ENCODE results near the gene VPS26B. TPM values are rescaled to one million over a fixed set of nuclear protein-coding genes. Genes with fewer than 3 reads are reported as not detected.
"Not testable (repeated sequence)": the region's sequence is repeated elsewhere in the genome, so short reads cannot be mapped to it uniquely, and the experiment has no call there.

Gene VPS26B
- total RNA-seq, 2 experiments from 2014 or later, result 75.8 to 76.3 TPM

DNA sequence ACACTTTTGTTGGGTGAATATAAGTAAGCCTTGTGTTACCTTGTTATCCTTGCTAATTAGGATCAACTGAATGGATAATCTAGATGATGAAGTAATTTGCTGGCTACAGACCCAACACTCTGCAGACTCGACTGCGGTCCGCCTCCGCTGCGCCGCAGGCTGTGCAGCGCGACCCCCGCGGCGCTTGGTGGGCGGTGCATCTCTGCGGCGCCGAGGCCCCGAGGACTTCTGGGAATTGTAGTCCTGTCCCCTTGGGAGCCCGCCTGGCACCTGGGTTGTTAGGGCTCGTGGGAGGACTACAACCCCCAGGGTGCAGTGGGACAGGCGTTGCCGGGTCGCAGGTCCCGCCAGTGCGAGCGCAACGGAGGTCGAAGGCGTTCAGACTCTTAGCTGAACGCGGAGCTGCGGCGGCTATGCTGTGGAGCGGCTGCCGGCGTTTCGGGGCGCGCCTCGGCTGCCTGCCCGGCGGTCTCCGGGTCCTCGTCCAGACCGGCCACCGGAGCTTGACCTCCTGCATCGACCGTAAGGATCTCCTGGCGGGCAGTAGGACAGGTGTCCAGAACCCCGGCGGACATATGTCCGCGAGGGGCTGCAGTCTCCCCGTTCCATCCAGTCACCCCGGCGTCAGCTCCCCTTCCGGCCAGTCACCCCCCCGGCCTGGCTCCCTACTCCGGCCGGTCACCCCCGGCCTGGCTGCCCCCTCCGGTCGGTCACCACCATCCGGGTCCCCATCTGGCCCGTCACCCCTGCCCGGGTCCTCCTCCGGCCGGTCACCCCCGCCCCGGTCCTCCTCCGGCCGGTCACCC lies 28.9 kb downstream of the VPS26B start, which contains the start of the genes ACAD8 and THYN1:
ACAD8 (plus strand) TSS at position 381 of the 806 bp plus-strand sequence; CDS start at position 414, 33 bp downstream.
THYN1 (minus strand) TSS at position 165 of the 806 bp plus-strand sequence. CDS start 470 bp downstream, outside the sequence.
- H3K27me3 Mint-ChIP-seq, result no peaks in the 10 kb centered on the region
- DNase-seq, result peak; percentile 92
- H3K4me3 Mint-ChIP-seq, result peak within 1 kb of the TSS; percentile 90
- peak within 1 kb of the TSS; percentile 85 for H3K27ac Mint-ChIP-seq
- H3K36me3 Mint-ChIP-seq, result peaks cover 5% of the 10 kb centered on the region
- no peaks in the 10 kb centered on the region for H3K9me3 Mint-ChIP-seq
- POLR2A ChIA-PET, result interaction anchor here (0.6 to 2.5 kb wide), 7 partner anchors 15 to 29 kb away, joined by 3 to 19 read pairs (median 3); partner anchors contain the start of genes GLB1L3, NCAPD3 and VPS26B
- H3K4me1 Mint-ChIP-seq, result peaks cover 36% of the 10 kb centered on the region
- peak; percentile 100 for ATAC-seq (ENCODE audit: low read depth)

GRCh38 chr11:134254433-134255183 lies 30.1 kb downstream of the VPS26B start:
- H3K36me3 Mint-ChIP-seq, result peaks cover 4% of the 10 kb centered on the region
- H3K27ac Mint-ChIP-seq, result no peak overlapping the region
- DNase-seq (no peak), ATAC-seq (ENCODE audit: low read depth) (no peak)
- H3K4me1 Mint-ChIP-seq, result peaks cover 39% of the 10 kb centered on the region
- POLR2A ChIA-PET, result interaction anchor here (0.6 to 2.5 kb wide), 4 partner anchors 10 to 306 kb away, joined by 3 to 19 read pairs (median 9); partner anchors contain the start of genes GLB1L3, NCAPD3 and VPS26B
- no peaks in the 10 kb centered on the region for H3K27me3 Mint-ChIP-seq
- H3K4me3 Mint-ChIP-seq, result peak overlapping the region; percentile 90
- H3K9me3 Mint-ChIP-seq, result no peaks in the 10 kb centered on the region

- not testable (repeated sequence) for ATAC-seq (ENCODE audit: low read depth); H3K27ac Mint-ChIP-seq; H3K27me3 Mint-ChIP-seq; H3K36me3 Mint-ChIP-seq; H3K9me3 Mint-ChIP-seq; DNase-seq
- POLR2A ChIA-PET, result interaction anchor here (1.1 to 2.5 kb wide), 3 partner anchors 9 to 31 kb away, joined by 3 to 19 read pairs (median 15); partner anchors contain the start of genes GLB1L3, NCAPD3 and VPS26B
- Mint-ChIP-seq H3K4me1 (peaks cover 39% of the 10 kb centered on the region), H3K4me3 (peak overlapping the region; percentile 36)
Measured at GRCh38 chr11:134255184-134255561, 30.7 kb downstream of the VPS26B start.

DNA sequence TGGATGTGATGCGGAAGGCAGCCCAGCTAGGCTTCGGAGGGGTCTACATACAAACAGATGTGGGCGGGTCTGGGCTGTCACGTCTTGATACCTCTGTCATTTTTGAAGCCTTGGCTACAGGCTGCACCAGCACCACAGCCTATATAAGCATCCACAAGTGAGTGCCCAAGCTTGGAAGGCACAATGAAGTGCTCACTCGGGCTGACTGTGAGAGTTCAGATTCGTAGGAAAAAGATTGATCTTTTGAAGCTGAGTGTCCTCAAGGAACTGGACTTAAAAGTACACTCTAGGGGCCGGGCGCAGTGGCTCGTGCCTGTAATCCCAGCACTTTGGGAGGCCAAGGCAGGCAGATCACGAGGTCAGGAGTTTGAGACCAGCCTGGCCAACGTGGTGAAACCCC lies 32.6 kb downstream of the VPS26B start:
- POLR2A ChIA-PET, result no interaction called here
- no peak for ATAC-seq (ENCODE audit: low read depth)
- peaks cover 5% of the 10 kb centered on the region for H3K36me3 Mint-ChIP-seq

GRCh38 chr11:134258577-134258976 lies 34.1 kb downstream of the VPS26B start:
- H3K27me3 Mint-ChIP-seq, result no peaks in the 10 kb centered on the region
- H3K4me1 Mint-ChIP-seq, result peaks cover 32% of the 10 kb centered on the region
- no peak overlapping the region for H3K27ac Mint-ChIP-seq
- H3K9me3 Mint-ChIP-seq, result no peaks in the 10 kb centered on the region
- no peak overlapping the region for H3K4me3 Mint-ChIP-seq
- POLR2A ChIA-PET, result no interaction called here
- DNase-seq, result no peak
- peaks cover 5% of the 10 kb centered on the region for H3K36me3 Mint-ChIP-seq
- no peak for ATAC-seq (ENCODE audit: low read depth)

More for the DNA sequence above, 32.6 kb downstream of the VPS26B start:
- no peaks in the 10 kb centered on the region for H3K9me3 Mint-ChIP-seq
- H3K27me3 Mint-ChIP-seq, result no peaks in the 10 kb centered on the region
- no peak overlapping the region for H3K27ac Mint-ChIP-seq
- peaks cover 38% of the 10 kb centered on the region for H3K4me1 Mint-ChIP-seq
- H3K4me3 Mint-ChIP-seq, result no peak overlapping the region
- no peak for DNase-seq

DNA sequence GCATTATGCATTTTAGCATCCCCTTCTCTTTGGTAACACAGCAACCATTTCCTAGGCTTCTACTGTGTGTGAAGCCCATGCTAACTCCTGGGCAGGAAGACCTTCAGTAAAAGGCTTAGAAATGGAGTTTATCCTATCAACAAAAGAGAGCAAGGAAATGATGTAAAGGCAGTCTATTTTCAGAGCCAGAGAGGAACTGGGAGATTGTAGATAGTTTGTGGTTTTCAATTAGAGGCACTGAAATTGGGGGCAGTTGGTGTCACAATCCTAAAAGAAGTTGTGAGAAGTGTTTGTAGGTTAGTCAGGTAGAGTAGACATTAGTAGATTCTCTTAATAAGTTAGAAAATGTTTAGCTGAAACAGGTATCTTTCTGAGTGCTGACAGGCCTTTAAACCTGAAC lies 36.0 kb downstream of the VPS26B start:
- Mint-ChIP-seq H3K36me3 (peaks cover 5% of the 10 kb centered on the region), H3K4me3 (no peak overlapping the region), H3K27ac (no peak overlapping the region), H3K9me3 (no peaks in the 10 kb centered on the region), H3K4me1 (peaks cover 19% of the 10 kb centered on the region), H3K27me3 (no peaks in the 10 kb centered on the region)
- POLR2A ChIA-PET, result interaction anchor here (0.6 to 2.2 kb wide), 4 partner anchors 9 to 37 kb away, joined by 3 to 9 read pairs (median 6); partner anchors contain the start of genes GLB1L3 and NCAPD3
- DNase-seq (no peak), ATAC-seq (ENCODE audit: low read depth) (no peak)

GRCh38 chr11:134260983-134261382 lies 36.5 kb downstream of the VPS26B start:
- Mint-ChIP-seq H3K36me3 (peaks cover 5% of the 10 kb centered on the region), H3K9me3 (no peaks in the 10 kb centered on the region), H3K4me1 (peaks cover 15% of the 10 kb centered on the region), H3K4me3 (no peak overlapping the region), H3K27me3 (no peaks in the 10 kb centered on the region), H3K27ac (no peak overlapping the region)
- POLR2A ChIA-PET, result interaction anchor here (0.6 to 2.2 kb wide), 5 partner anchors 9 to 37 kb away, joined by 3 to 9 read pairs (median 4); partner anchors contain the start of genes GLB1L3 and NCAPD3
- no peak for ATAC-seq (ENCODE audit: low read depth)
- no peak for DNase-seq

DNA sequence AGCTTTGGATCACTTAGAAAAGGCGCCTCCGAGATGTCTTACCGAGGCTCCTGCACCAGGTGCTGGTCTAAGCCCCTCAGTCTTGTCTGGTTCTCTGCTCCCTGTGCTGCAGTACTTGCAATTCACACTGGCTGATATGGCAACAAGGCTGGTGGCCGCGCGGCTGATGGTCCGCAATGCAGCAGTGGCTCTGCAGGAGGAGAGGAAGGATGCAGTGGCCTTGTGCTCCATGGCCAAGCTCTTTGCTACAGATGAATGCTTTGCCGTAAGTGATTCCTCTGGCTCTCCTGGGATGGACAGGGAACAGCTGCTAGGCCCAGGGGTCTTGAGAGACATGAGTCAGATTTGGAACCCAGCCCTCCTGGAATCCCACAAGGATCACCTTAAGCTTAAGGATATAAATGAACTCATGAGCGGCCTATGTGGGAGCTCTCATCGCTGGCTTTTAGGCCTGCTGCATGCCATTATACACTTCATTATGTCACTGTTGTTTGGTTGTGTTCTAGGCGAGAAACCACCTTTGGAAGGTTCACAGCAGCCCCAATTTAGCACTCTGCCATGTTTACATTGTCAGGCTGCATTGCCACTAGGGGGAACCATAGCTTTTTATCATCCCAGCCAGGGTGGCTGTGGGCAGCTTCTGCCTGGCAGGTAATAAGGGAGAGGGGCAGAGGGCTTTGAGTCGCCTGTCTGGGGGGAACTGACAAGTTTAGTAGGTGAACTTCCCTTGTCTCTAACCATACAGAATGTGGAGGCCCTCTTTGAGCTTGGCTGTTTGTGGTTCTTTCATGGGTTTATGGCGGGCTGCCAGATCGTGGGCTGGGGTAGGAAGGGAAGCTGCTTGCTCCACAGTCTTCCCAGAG lies 37.4 kb downstream of the VPS26B start:
- Mint-ChIP-seq H3K36me3 (peaks cover 5% of the 10 kb centered on the region), H3K27me3 (no peaks in the 10 kb centered on the region), H3K9me3 (no peaks in the 10 kb centered on the region), H3K4me3 (no peak overlapping the region), H3K4me1 (peaks cover 15% of the 10 kb centered on the region), H3K27ac (no peak overlapping the region)
- DNase-seq, result no peak
- ATAC-seq (ENCODE audit: low read depth), result peak; percentile 61
- POLR2A ChIA-PET, result interaction anchor here (1.2 to 2.2 kb wide), 5 partner anchors 8 to 36 kb away, joined by 3 to 9 read pairs (median 4); partner anchors contain the start of gene GLB1L3

GRCh38 chr11:134264966-134265764 lies 40.7 kb downstream of the VPS26B start:
- peaks cover 10% of the 10 kb centered on the region for H3K4me1 Mint-ChIP-seq
- DNase-seq (no peak), ATAC-seq (ENCODE audit: low read depth) (no peak)
- no peaks in the 10 kb centered on the region for H3K9me3 Mint-ChIP-seq
- H3K4me3 Mint-ChIP-seq, result no peak overlapping the region
- no peaks in the 10 kb centered on the region for H3K27me3 Mint-ChIP-seq
- H3K36me3 Mint-ChIP-seq, result peaks cover 1% of the 10 kb centered on the region
- POLR2A ChIA-PET, result no interaction called here
- no peak overlapping the region for H3K27ac Mint-ChIP-seq

DNA sequence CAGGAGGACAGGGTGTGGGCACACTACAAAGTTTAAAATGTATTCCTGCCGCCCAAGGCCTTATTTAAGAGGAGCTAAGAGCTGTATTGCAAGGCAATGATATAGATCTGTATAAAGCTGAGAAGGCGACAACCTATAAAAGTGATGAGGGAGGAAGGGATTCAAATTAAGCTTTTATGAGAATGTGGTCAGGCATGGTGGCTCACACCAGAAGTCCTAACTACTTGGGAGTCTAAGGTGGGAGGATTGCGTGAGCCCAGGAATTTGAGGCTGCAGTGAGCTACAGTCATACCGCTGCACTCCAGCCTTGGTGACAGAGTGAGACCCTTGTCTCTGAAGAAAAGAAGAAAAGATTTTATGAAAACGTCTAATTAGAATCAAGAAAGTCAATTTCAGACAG lies 42.0 kb downstream of the VPS26B start:
- H3K36me3 Mint-ChIP-seq, result no peaks in the 10 kb centered on the region
- no peak overlapping the region for H3K27ac Mint-ChIP-seq
- H3K4me1 Mint-ChIP-seq, result peaks cover 17% of the 10 kb centered on the region
- ATAC-seq (ENCODE audit: low read depth) (no peak), DNase-seq (no peak)
- POLR2A ChIA-PET, result no interaction called here
- no peaks in the 10 kb centered on the region for H3K9me3 Mint-ChIP-seq
- no peak overlapping the region for H3K4me3 Mint-ChIP-seq
- no peaks in the 10 kb centered on the region for H3K27me3 Mint-ChIP-seq

GRCh38 chr11:134266841-134267251 lies 42.4 kb downstream of the VPS26B start:
- POLR2A ChIA-PET, result no interaction called here
- no peaks in the 10 kb centered on the region for H3K9me3 Mint-ChIP-seq
- peaks cover 17% of the 10 kb centered on the region for H3K4me1 Mint-ChIP-seq
- ATAC-seq (ENCODE audit: low read depth) (no peak), DNase-seq (no peak)
- no peak overlapping the region for H3K4me3 Mint-ChIP-seq
- H3K27me3 Mint-ChIP-seq, result no peaks in the 10 kb centered on the region
- no peaks in the 10 kb centered on the region for H3K36me3 Mint-ChIP-seq
- no peak overlapping the region for H3K27ac Mint-ChIP-seq

- peaks cover 19% of the 10 kb centered on the region for H3K4me1 Mint-ChIP-seq
- ATAC-seq (ENCODE audit: low read depth) (no peak), DNase-seq (no peak)
- no peaks in the 10 kb centered on the region for H3K9me3 Mint-ChIP-seq
- H3K27ac Mint-ChIP-seq, result no peak overlapping the region
- POLR2A ChIA-PET, result no interaction called here
- H3K36me3 Mint-ChIP-seq, result no peaks in the 10 kb centered on the region
- H3K27me3 Mint-ChIP-seq, result no peaks in the 10 kb centered on the region
- H3K4me3 Mint-ChIP-seq, result no peak overlapping the region
Measured at GRCh38 chr11:134267461-134267860, 43.0 kb downstream of the VPS26B start.
